H9 (cell line): ENCODE results near the gene IL18BP. TPM values are rescaled to one million over a fixed set of nuclear protein-coding genes. Genes with fewer than 3 reads are reported as not detected.

ENCODE experiments used
- DNase-seq: peaks from one replicate; pipeline ENCODE4 v3.0.0-alpha.2; 2017
- H2AFZ ChIP-seq: one replicate; pipeline ENCODE4 v1.6.1; 2013; ENCODE audit warnings: mild to moderate bottlenecking, low read length, control low read depth, moderate library complexity
- H2AK5ac ChIP-seq: 2 replicates; pipeline ENCODE4 v1.6.1; 2013; ENCODE audit warnings: low read length, control low read depth, mixed read lengths; ENCODE audit not compliant: insufficient read length
- H2BK120ac ChIP-seq: one replicate; pipeline ENCODE4 v1.6.1; 2013; ENCODE audit warnings: low read depth, mild to moderate bottlenecking, low read length, control low read depth, inconsistent platforms; ENCODE audit not compliant: poor library complexity, severe bottlenecking
- H2BK12ac ChIP-seq: 2 replicates; pipeline ENCODE4 v1.6.1; 2013; ENCODE audit warnings: low read length, control low read depth, mixed read lengths, low read depth; ENCODE audit not compliant: insufficient read length
- H2BK15ac ChIP-seq: 2 replicates; pipeline ENCODE4 v1.6.1; 2013; ENCODE audit warnings: low read depth, low read length, control low read depth
- H2BK20ac ChIP-seq: one replicate; pipeline ENCODE4 v1.6.1; 2013; ENCODE audit warnings: low read depth, mild to moderate bottlenecking, low read length, control low read depth, inconsistent platforms; ENCODE audit not compliant: poor library complexity, severe bottlenecking
- H2BK5ac ChIP-seq: 2 replicates; pipeline ENCODE4 v1.6.1; 2013; ENCODE audit warnings: low read length, control low read depth, mixed read lengths; ENCODE audit not compliant: insufficient read length
- H3K14ac ChIP-seq: 2 replicates; pipeline ENCODE4 v1.6.1; 2013; ENCODE audit warnings: low read length, control low read depth; ENCODE audit not compliant: insufficient read depth
- H3K18ac ChIP-seq: 2 replicates; pipeline ENCODE4 v1.6.1; 2013; ENCODE audit warnings: low read depth, mild to moderate bottlenecking, mixed read lengths, low read length, control low read depth; ENCODE audit not compliant: insufficient read length
- H3K23ac ChIP-seq: 2 replicates; pipeline ENCODE4 v1.6.1; 2013; ENCODE audit warnings: low read length, control low read depth, mixed read lengths, low read depth; ENCODE audit not compliant: insufficient read length
- H3K23me2 ChIP-seq: 2 replicates; pipeline ENCODE4 v1.6.1; 2013; ENCODE audit warnings: low read depth, mild to moderate bottlenecking, mixed read lengths, low read length, control low read depth; ENCODE audit not compliant: insufficient read length, poor library complexity, severe bottlenecking
- H3K27ac ChIP-seq: 2 replicates; pipeline ENCODE4 v1.5.1; 2013; ENCODE audit warnings: low read length, control low read depth, mixed read lengths, low read depth; ENCODE audit not compliant: insufficient read length
- H3K27me3 ChIP-seq: 2 replicates; pipeline ENCODE4 v1.6.1; 2013; ENCODE audit warnings: low read length, control low read depth, inconsistent platforms; ENCODE audit not compliant: insufficient read depth
- H3K4ac ChIP-seq: 2 replicates; pipeline ENCODE4 v1.6.1; 2013; ENCODE audit warnings: low read depth, mild to moderate bottlenecking, control low read depth, inconsistent platforms, low read length, moderate library complexity
- H3K4me1 ChIP-seq: 2 replicates; pipeline ENCODE4 v1.6.1; 2013; ENCODE audit warnings: low read length, control low read depth, inconsistent platforms; ENCODE audit not compliant: insufficient read depth
- H3K4me2 ChIP-seq: 2 replicates; pipeline ENCODE4 v1.6.1; 2013; ENCODE audit warnings: low read length, control low read depth, mixed read lengths; ENCODE audit not compliant: insufficient read length, insufficient read depth
- H3K56ac ChIP-seq: 2 replicates; pipeline ENCODE4 v1.6.1; 2013; ENCODE audit warnings: low read depth, mild to moderate bottlenecking, mixed read lengths, low read length, control low read depth; ENCODE audit not compliant: insufficient read length
- H3K79me1 ChIP-seq: 2 replicates; pipeline ENCODE4 v1.6.1; 2013; ENCODE audit warnings: low read depth, mild to moderate bottlenecking, moderate library complexity, low read length, control low read depth, inconsistent platforms; ENCODE audit not compliant: insufficient read depth, poor library complexity, severe bottlenecking
- H3K79me2 ChIP-seq: 2 replicates; pipeline ENCODE4 v1.6.1; 2013; ENCODE audit warnings: low read length, control low read depth, inconsistent platforms; ENCODE audit not compliant: insufficient read depth
- H3K9ac ChIP-seq: 2 replicates; pipeline ENCODE4 v1.6.1; 2013; ENCODE audit warnings: low read length, control low read depth, mixed read lengths; ENCODE audit not compliant: insufficient read length; ENCODE audit errors: extremely low read depth
- H3K9me3 ChIP-seq: one replicate; pipeline ENCODE4 v1.6.1; 2013; ENCODE audit warnings: low read depth, low read length, inconsistent platforms; ENCODE audit not compliant: control insufficient read depth
- H3T11ph ChIP-seq: one replicate; pipeline ENCODE4 v1.6.1; 2013; ENCODE audit warnings: mild to moderate bottlenecking, low read length, control low read depth, inconsistent platforms
- H4K20me1 ChIP-seq: one replicate; pipeline ENCODE4 v1.6.1; 2013; ENCODE audit not compliant: control insufficient read depth, insufficient read length, insufficient read depth
- H4K5ac ChIP-seq: 2 replicates; pipeline ENCODE4 v1.6.1; 2013; ENCODE audit warnings: low read depth, mild to moderate bottlenecking, mixed read lengths, low read length, control low read depth; ENCODE audit not compliant: insufficient read length
- H4K8ac ChIP-seq: replicated peaks from 2 replicates; pipeline ENCODE4 v1.6.1; 2013; ENCODE audit warnings: low read length, control low read depth, mixed read lengths, low read depth; ENCODE audit not compliant: insufficient read length
- H4K91ac ChIP-seq: 2 replicates; pipeline ENCODE4 v1.6.1; 2013; ENCODE audit warnings: low read depth, mild to moderate bottlenecking, moderate library complexity, mixed read lengths, low read length, control low read depth; ENCODE audit not compliant: insufficient read length
- H3K27ac Mint-ChIP-seq, 3 experiments: 2 replicates in 2 of 3; 3 replicates in 1 of 3; pipeline ENCODE4 v1.8.0; 2020 to 2021; ENCODE audit warnings: mixed read lengths in 3 of 3, mild to moderate bottlenecking in 1 of 3, moderate library complexity in 1 of 3
- H3K27me3 Mint-ChIP-seq: 2 replicates; pipeline ENCODE4 v1.8.0; 2021; ENCODE audit warnings: low read depth, mild to moderate bottlenecking, moderate library complexity, mixed read lengths
- H3K36me3 Mint-ChIP-seq, 3 experiments: 2 replicates in 2 of 3; 3 replicates in 1 of 3; pipeline ENCODE4 v1.8.0; 2020 to 2021; ENCODE audit warnings: low read depth in 3 of 3, mixed read lengths in 3 of 3; ENCODE audit not compliant: insufficient read depth in 1 of 3
- H3K4me1 Mint-ChIP-seq, 2 experiments: 2 replicates each; pipeline ENCODE4 v1.8.0; 2020; ENCODE audit warnings: mixed read lengths in 2 of 2
- H3K4me3 Mint-ChIP-seq, 2 experiments: 2 replicates in 1 of 2; 3 replicates in 1 of 2; pipeline ENCODE4 v1.8.0; 2020 to 2021; ENCODE audit warnings: mild to moderate bottlenecking in 2 of 2, mixed read lengths in 2 of 2, moderate library complexity in 1 of 2
- H3K9me3 Mint-ChIP-seq, 2 experiments: 2 replicates in 1 of 2; 3 replicates in 1 of 2; pipeline ENCODE4 v1.8.0; 2020; ENCODE audit warnings: mild to moderate bottlenecking in 2 of 2, mixed read lengths in 2 of 2, moderate library complexity in 1 of 2
- WGBS: extraction: QIAGEN DNeasy Blood & Tissue Kit; methylation state at CpG from one replicate; pipeline ENCODE4 v1.1.7; 2013; ENCODE audit warnings: missing lambda C conversion rate, low lambda C conversion rate, mixed read lengths; ENCODE audit not compliant: insufficient read length; ENCODE audit errors: extremely low coverage; 5-methylcytosine and 5-hydroxymethylcytosine counted together
- total RNA-seq: library from RNA; stranded (reverse); gene quantifications from 2 replicates; pipeline ENCODE4 v1.2.1, GENCODE V29; 2021
- TF ChIP-seq, protein P1 (sequence below): fragments of 200-600 bp; sonication (generic); conservative IDR thresholded peaks from 3 replicates; pipeline ENCODE4 v1.8.0; 2021; ENCODE audit warnings: antibody characterized with exemption, mild to moderate bottlenecking

IL18BP gene
- total RNA-seq, 1 experiment from 2014 or later: 10.2 TPM

DNA sequence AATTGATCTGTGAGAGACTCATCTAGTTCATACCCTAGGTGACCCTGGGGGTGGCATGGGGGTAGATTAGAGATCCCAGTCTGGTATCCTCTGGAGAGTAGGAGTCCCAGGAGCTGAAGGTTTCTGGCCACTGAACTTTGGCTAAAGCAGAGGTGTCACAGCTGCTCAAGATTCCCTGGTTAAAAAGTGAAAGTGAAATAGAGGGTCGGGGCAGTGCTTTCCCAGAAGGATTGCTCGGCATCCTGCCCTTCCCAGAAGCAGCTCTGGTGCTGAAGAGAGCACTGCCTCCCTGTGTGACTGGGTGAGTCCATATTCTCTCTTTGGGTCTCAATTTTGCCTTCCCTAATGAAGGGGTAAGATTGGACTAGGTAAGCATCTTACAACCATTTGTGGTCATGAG lies 653 bp downstream of the IL18BP start:
- Histone ChIP-seq H3K14ac (no peak overlapping the region), H3K4me1 (no peaks in the 10 kb centered on the region), H3K27me3 (no peaks in the 10 kb centered on the region), H3K9ac (no peak overlapping the region), H3K18ac (no peak overlapping the region), H2AFZ (no peak overlapping the region), H2BK120ac (no peak overlapping the region), H2AK5ac (no peak overlapping the region), H2BK12ac (no peak overlapping the region), H3K79me2 (no peaks in the 10 kb centered on the region), H2BK5ac (no peak overlapping the region), H2BK20ac (no peak overlapping the region), H4K91ac (no peak overlapping the region), H3K23me2 (no peaks in the 10 kb centered on the region), H4K5ac (no peak overlapping the region), H3K27ac (no peak overlapping the region), H3K79me1 (no peaks in the 10 kb centered on the region), H3T11ph (no peak overlapping the region), H4K20me1 (peaks cover 2% of the 10 kb centered on the region), H3K4ac (no peak overlapping the region), H3K4me2 (no peak overlapping the region), H2BK15ac (no peak overlapping the region), H4K8ac (no peak overlapping the region), H3K9me3 (no peaks in the 10 kb centered on the region), H3K23ac (no peak overlapping the region), H3K56ac (no peak overlapping the region)
- Mint-ChIP-seq H3K27me3 (peaks cover 4% of the 10 kb centered on the region; the same call in 1 of the 2 replicates), H3K4me3 (no peak overlapping the region), H3K9me3 (no peaks in the 10 kb centered on the region), H3K27ac (peak overlapping the region in 2 of 3 experiments; percentile 72 to 73; a peak in 3 of 7 replicates), H3K36me3 (peaks cover 23 to 48% (median 30%) of the 10 kb centered on the region in 3 experiments; a peak in 6 of 7 replicates), H3K4me1 (peaks cover 0 to 7% of the 10 kb centered on the region in 2 experiments; a peak in 1 of 4 replicates)
- no peak for DNase-seq
- TF ChIP-seq, protein P1, sequence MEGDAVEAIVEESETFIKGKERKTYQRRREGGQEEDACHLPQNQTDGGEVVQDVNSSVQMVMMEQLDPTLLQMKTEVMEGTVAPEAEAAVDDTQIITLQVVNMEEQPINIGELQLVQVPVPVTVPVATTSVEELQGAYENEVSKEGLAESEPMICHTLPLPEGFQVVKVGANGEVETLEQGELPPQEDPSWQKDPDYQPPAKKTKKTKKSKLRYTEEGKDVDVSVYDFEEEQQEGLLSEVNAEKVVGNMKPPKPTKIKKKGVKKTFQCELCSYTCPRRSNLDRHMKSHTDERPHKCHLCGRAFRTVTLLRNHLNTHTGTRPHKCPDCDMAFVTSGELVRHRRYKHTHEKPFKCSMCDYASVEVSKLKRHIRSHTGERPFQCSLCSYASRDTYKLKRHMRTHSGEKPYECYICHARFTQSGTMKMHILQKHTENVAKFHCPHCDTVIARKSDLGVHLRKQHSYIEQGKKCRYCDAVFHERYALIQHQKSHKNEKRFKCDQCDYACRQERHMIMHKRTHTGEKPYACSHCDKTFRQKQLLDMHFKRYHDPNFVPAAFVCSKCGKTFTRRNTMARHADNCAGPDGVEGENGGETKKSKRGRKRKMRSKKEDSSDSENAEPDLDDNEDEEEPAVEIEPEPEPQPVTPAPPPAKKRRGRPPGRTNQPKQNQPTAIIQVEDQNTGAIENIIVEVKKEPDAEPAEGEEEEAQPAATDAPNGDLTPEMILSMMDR: no peak
- no CpG with 5 or more reads among the region's 2 CpGs for WGBS
